Neural progenitor cell (in vitro differentiated cells): Measurements from ENCODE around the gene SUGCT.

Experiments
- EZH2 ChIP-seq: fragments of 200-600 bp; sonication (generic); IDR thresholded peaks from 2 replicates; pipeline ENCODE4 v1.6.1; 2017; ENCODE audit warnings: antibody characterized with exemption, mild to moderate bottlenecking, moderate library complexity
- EZH2phosphoT487 ChIP-seq: fragments of 200-600 bp; sonication (generic); IDR thresholded peaks from 2 replicates; pipeline ENCODE4 v1.6.1; 2017; ENCODE audit warnings: antibody characterized with exemption
- TF ChIP-seq, protein P1 (sequence below): fragments of 200-600 bp; sonication (generic); IDR thresholded peaks from 2 replicates; pipeline ENCODE4 v1.5.1; 2017; ENCODE audit warnings: antibody characterized with exemption, mild to moderate bottlenecking

DNA sequence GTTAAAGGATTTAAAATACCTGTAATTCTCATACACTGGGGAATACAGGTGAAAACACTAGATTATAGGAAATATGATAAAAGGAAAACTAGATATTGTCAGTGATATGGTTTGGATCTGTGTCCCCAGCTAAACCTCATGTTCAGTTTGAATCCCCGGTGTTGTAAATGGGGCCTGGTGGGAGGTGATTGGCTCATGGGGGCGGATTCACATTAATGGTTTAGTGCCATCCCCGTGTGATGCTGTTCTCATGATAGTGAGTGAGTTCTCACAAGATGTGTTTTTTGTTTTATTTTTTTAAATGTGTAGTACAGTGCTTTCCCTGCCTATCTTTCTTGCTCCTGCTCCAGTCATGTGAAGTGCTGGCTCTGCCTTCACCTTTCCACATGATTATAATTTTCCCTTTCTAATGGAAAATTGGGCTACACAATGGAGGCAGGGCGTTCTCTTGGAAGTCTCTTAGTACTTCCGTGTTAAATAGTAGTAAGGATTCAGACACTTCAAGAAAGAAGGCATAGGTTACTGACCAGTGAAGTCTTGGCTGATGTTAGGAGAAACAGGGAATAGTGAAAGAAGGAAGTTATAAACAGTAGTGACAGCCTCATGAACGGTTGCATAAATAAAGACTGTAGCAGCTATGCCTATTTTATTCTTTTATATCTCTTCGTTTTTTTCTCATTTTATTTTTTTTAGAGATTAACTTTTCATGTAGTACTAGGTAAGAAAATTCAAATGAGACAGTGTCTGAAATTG, 386.4 kb downstream of the SUGCT start:
- TF ChIP-seq, protein P1, sequence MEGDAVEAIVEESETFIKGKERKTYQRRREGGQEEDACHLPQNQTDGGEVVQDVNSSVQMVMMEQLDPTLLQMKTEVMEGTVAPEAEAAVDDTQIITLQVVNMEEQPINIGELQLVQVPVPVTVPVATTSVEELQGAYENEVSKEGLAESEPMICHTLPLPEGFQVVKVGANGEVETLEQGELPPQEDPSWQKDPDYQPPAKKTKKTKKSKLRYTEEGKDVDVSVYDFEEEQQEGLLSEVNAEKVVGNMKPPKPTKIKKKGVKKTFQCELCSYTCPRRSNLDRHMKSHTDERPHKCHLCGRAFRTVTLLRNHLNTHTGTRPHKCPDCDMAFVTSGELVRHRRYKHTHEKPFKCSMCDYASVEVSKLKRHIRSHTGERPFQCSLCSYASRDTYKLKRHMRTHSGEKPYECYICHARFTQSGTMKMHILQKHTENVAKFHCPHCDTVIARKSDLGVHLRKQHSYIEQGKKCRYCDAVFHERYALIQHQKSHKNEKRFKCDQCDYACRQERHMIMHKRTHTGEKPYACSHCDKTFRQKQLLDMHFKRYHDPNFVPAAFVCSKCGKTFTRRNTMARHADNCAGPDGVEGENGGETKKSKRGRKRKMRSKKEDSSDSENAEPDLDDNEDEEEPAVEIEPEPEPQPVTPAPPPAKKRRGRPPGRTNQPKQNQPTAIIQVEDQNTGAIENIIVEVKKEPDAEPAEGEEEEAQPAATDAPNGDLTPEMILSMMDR = no peak
- TF ChIP-seq EZH2phosphoT487 (no peak), EZH2 (no peak)
